Measurements from ENCODE around the gene PLAU.

DNA sequence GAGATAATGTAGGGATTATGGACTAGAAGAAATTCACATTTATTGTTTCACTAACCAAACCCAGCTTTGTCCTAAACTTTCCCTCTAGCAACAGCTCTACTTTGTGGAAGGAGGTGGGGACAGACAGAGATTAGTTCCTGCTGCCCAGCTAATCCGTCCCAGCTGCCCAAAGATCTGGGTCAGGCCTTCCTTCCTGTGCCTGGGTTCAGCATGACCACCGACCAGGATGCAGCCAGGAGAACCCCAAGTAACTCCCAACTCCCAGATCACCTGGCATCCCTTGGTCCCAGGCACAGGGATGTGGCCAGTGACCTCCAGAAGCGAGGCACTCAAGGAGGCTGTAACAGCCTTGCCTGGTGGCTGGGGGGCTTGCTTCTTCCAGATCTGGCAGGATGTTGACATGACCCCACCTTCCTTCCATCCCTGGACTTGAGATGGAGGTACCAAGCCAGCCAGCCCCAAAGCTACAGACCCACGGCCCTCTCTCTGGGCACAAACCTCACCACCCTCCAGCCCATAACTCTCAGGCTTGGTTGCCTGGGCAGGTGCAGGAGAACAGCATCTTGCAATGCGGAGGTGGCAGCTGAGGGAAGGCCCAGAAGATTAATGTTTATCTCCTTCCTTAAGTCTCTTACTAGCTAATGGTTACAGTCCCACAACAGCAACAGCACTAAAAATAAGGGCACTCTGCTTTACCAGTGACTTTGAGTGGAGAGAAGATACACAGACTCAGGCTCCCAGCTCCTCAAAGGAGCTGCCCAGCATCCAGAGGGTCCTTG is 47.7 kb upstream of the PLAU start:
- TF ChIP-seq CTCF (IDR thresholded peaks at IDR 0.05; ENCODE audit: poor library complexity) (no peak), EZH2 (IDR thresholded peaks at IDR 0.05; ENCODE audit: borderline replicate concordance) (no peak)

Measured in hepatocyte (in vitro differentiated cells).